Prostate gland (tissue), 2 donors: ENCODE results near the gene PTPRG.

ENCODE experiments used
- POLR2A ChIP-seq: fragments of 450-650 bp; IDR thresholded peaks from one replicate; pipeline ENCODE4 v1.6.1; 2016; ENCODE audit warnings: antibody characterized with exemption, mild to moderate bottlenecking
- TF ChIP-seq, protein P1 (sequence below), 4 experiments: fragments of 200-600 bp in 2 of 4; fragments of 450-650 bp in 2 of 4; sonication (generic) in 2 of 4; IDR thresholded peaks; 1 replicate in 3 of 4; 2 replicates in 1 of 4; pipeline ENCODE4 v1.5.1; 2016 to 2019; ENCODE audit warnings: antibody characterized with exemption in 4 of 4, mild to moderate bottlenecking in 2 of 4, moderate library complexity in 2 of 4

DNA sequence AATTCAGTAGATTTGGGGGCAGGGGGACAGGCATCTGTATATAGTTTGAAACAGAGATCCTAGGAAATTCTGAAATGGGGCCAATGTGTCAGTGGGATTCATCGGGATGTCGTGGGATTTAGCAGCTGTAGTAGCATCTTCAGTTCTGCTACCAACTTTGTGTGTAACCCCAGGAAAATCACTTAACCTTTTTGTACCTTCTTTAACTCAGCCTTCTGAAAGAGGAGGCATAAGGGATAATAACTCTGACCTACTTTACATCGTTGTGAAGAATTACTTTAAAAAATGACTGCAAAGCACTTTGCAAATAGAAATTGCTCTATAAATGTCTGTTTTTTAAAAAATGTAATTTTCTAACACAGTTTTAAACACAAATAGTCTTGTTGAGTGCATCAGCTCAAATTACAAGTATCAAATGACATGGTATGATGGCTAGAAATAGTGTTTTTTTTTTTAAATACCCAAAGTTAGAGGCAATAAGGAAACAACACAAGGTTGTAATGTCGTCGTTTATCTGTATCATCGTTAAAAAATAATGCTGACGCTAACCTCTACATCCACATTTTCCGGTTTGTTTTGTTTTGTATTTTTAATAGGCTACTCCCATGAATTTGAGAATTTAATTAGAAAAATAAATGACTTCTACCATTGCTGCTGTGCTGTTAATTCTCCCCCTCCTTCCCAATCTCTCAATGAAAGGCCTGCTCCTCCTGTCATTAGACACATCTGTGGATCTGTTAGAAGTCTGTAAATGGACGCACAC lies 338.5 kb downstream of the PTPRG start:
- TF ChIP-seq, protein P1, sequence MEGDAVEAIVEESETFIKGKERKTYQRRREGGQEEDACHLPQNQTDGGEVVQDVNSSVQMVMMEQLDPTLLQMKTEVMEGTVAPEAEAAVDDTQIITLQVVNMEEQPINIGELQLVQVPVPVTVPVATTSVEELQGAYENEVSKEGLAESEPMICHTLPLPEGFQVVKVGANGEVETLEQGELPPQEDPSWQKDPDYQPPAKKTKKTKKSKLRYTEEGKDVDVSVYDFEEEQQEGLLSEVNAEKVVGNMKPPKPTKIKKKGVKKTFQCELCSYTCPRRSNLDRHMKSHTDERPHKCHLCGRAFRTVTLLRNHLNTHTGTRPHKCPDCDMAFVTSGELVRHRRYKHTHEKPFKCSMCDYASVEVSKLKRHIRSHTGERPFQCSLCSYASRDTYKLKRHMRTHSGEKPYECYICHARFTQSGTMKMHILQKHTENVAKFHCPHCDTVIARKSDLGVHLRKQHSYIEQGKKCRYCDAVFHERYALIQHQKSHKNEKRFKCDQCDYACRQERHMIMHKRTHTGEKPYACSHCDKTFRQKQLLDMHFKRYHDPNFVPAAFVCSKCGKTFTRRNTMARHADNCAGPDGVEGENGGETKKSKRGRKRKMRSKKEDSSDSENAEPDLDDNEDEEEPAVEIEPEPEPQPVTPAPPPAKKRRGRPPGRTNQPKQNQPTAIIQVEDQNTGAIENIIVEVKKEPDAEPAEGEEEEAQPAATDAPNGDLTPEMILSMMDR (IDR thresholded peaks at IDR 0.05), result no peak
- TF ChIP-seq POLR2A, result no peak
